H1 (cell line): ENCODE results near the gene REG4. TPM values are rescaled to one million over a fixed set of nuclear protein-coding genes. Genes with fewer than 3 reads are reported as not detected.

ENCODE experiments used
- CTCF ChIA-PET: fragments of 300-600 bp; sonication (Branson Sonifier 250); formaldehyde crosslinking; loops from one replicate; lab custom pipeline; 2021; ENCODE audit not compliant: partially characterized antibody; lab: Charles Lee
- POLR2A ChIA-PET: fragments of 300-600 bp; sonication (Branson Sonifier 250); formaldehyde crosslinking; loops from one replicate; lab custom pipeline; 2021; ENCODE audit warnings: inconsistent platforms; ENCODE audit not compliant: partially characterized antibody; lab: Charles Lee
- DNase-seq, 2 experiments: peaks; one replicate each; pipeline versions ENCODE4 v3.0.0 to v3.0.0-alpha.2; 2010 to 2022; ENCODE audit warnings: low spot score in 2 of 2, low read depth in 1 of 2, mixed read lengths in 1 of 2
- FAIRE-seq: peaks from 2 replicates; lab custom pipeline; 2011; peaks lifted over from hg19 to GRCh38; lab: Jason Lieb, UNC
- H2AFZ ChIP-seq: 2 replicates; pipeline ENCODE4 v1.8.1; 2012; ENCODE audit warnings: low read length, inconsistent platforms
- H2AK5ac ChIP-seq: 2 replicates; pipeline ENCODE4 v1.6.1; 2013; ENCODE audit warnings: low read depth, low read length
- H2BK120ac ChIP-seq: replicated peaks from 2 replicates; pipeline ENCODE3; 2013; ENCODE audit warnings: low read depth, low read length, inconsistent platforms
- H2BK12ac ChIP-seq: 2 replicates; pipeline ENCODE4 v1.6.1; 2013; ENCODE audit warnings: low read depth, low read length
- H2BK15ac ChIP-seq: 2 replicates; pipeline ENCODE4 v1.6.1; 2013; ENCODE audit warnings: low read length
- H2BK20ac ChIP-seq: 2 replicates; pipeline ENCODE4 v1.6.1; 2013; ENCODE audit warnings: low read length
- H2BK5ac ChIP-seq: 2 replicates; pipeline ENCODE4 v1.6.1; 2013; ENCODE audit warnings: low read depth, low read length
- H3K14ac ChIP-seq: 2 replicates; pipeline ENCODE4 v1.6.1; 2013; ENCODE audit warnings: inconsistent platforms; ENCODE audit not compliant: insufficient read length
- H3K18ac ChIP-seq: 2 replicates; pipeline ENCODE4 v1.6.1; 2013; ENCODE audit warnings: low read length; ENCODE audit errors: extremely low read depth
- H3K23ac ChIP-seq: 2 replicates; pipeline ENCODE4 v1.6.1; 2013; ENCODE audit warnings: inconsistent platforms; ENCODE audit not compliant: insufficient read length
- H3K23me2 ChIP-seq: 2 replicates; pipeline ENCODE4 v1.6.1; 2013; ENCODE audit warnings: low read depth, low read length
- H3K27ac ChIP-seq: 2 replicates; pipeline ENCODE4 v1.6.1; 2011; ENCODE audit warnings: low read depth, low read length, inconsistent platforms
- H3K27me3 ChIP-seq, 4 experiments: replicated peaks in 1 of 4; 1 replicate in 1 of 4; 2 replicates in 3 of 4; pipeline versions ENCODE4 v1.6.1 to v1.8.1; 2011 to 2013; ENCODE audit warnings: low read length in 3 of 4, mild to moderate bottlenecking in 3 of 4, inconsistent platforms in 2 of 4, mixed read lengths in 2 of 4, moderate library complexity in 1 of 4; ENCODE audit not compliant: control insufficient read depth in 3 of 4, insufficient read depth in 3 of 4; ENCODE audit errors: extremely low read depth in 1 of 4
- H3K36me3 ChIP-seq, 4 experiments: 2 replicates each; pipeline versions ENCODE4 v1.6.1 to v1.8.1; 2011 to 2013; ENCODE audit warnings: mild to moderate bottlenecking in 4 of 4, low read length in 3 of 4, moderate library complexity in 2 of 4, control low read depth in 1 of 4, inconsistent platforms in 1 of 4; ENCODE audit not compliant: insufficient read depth in 4 of 4, control insufficient read depth in 2 of 4
- H3K4ac ChIP-seq: replicated peaks from 2 replicates; pipeline ENCODE3; 2013; ENCODE audit warnings: low read length, low read depth, mixed read lengths, inconsistent platforms; ENCODE audit not compliant: insufficient read length
- H3K4me1 ChIP-seq, 4 experiments: replicated peaks in 1 of 4; 1 replicate in 1 of 4; 2 replicates in 3 of 4; pipeline versions ENCODE4 v1.6.1 to v1.8.1; 2011 to 2013; ENCODE audit warnings: low read length in 3 of 4, inconsistent platforms in 2 of 4, mixed read lengths in 1 of 4; ENCODE audit not compliant: insufficient read depth in 4 of 4, control insufficient read depth in 3 of 4
- H3K4me2 ChIP-seq, 2 experiments: 2 replicates each; pipeline versions ENCODE4 v1.6.1 to v1.8.1; 2011 to 2013; ENCODE audit warnings: low read depth in 2 of 2, low read length in 2 of 2, control low read depth in 1 of 2, inconsistent platforms in 1 of 2, mild to moderate bottlenecking in 1 of 2; ENCODE audit not compliant: insufficient read depth in 1 of 2
- H3K4me3 ChIP-seq, 4 experiments: fragments of 200-600, 300-600 bp in 1 of 4; sonication (generic), shearing (Covaris generic), sonication (Bioruptor Twin) in 1 of 4; 2 replicates each; pipeline versions ENCODE4 v1.5.1 to v1.8.1; 2011 to 2016; ENCODE audit warnings: low read length in 4 of 4, low read depth in 3 of 4, control low read depth in 2 of 4, inconsistent platforms in 2 of 4, mild to moderate bottlenecking in 2 of 4, mixed read lengths in 1 of 4, moderate library complexity in 1 of 4; ENCODE audit not compliant: insufficient read depth in 2 of 4; ENCODE audit errors: extremely low read depth in 1 of 4
- H3K56ac ChIP-seq: replicated peaks from 2 replicates; pipeline ENCODE3; 2013; ENCODE audit warnings: low read depth, mild to moderate bottlenecking, mixed read lengths, low read length, inconsistent platforms; ENCODE audit not compliant: insufficient read length
- H3K79me1 ChIP-seq: 2 replicates; pipeline ENCODE4 v1.6.1; 2013; ENCODE audit warnings: low read depth, low read length, control low read depth
- H3K79me2 ChIP-seq, 2 experiments: 2 replicates each; pipeline versions ENCODE4 v1.6.1 to v1.8.1; 2012 to 2013; ENCODE audit warnings: low read length in 2 of 2, mild to moderate bottlenecking in 2 of 2, inconsistent platforms in 1 of 2; ENCODE audit not compliant: insufficient read depth in 2 of 2, control insufficient read depth in 1 of 2
- H3K9ac ChIP-seq, 4 experiments: replicated peaks in 1 of 4; 1 replicate in 1 of 4; 2 replicates in 3 of 4; pipeline versions ENCODE4 v1.6.1 to v1.8.1; 2011 to 2013; ENCODE audit warnings: low read depth in 3 of 4, low read length in 3 of 4, control low read depth in 2 of 4, mild to moderate bottlenecking in 2 of 4, moderate library complexity in 2 of 4, inconsistent platforms in 1 of 4; ENCODE audit errors: extremely low read depth in 1 of 4
- H3K9me3 ChIP-seq, 2 experiments: 2 replicates each; pipeline versions ENCODE4 v1.6.1 to v1.8.1; 2012 to 2013; ENCODE audit warnings: mild to moderate bottlenecking in 2 of 2, moderate library complexity in 2 of 2, control low read depth in 1 of 2, inconsistent platforms in 1 of 2, low read depth in 1 of 2, low read length in 1 of 2, mixed read lengths in 1 of 2; ENCODE audit not compliant: insufficient read depth in 2 of 2
- H4K20me1 ChIP-seq, 2 experiments: replicated peaks in 1 of 2; 2 replicates each; pipeline versions ENCODE3 to v1.8.1; 2011 to 2013; ENCODE audit warnings: inconsistent platforms in 2 of 2, low read length in 2 of 2, mild to moderate bottlenecking in 1 of 2; ENCODE audit not compliant: insufficient read depth in 2 of 2, control insufficient read depth in 1 of 2
- H4K5ac ChIP-seq: 2 replicates; pipeline ENCODE4 v1.6.1; 2013; ENCODE audit warnings: low read length, low read depth, mixed read lengths, inconsistent platforms; ENCODE audit not compliant: insufficient read length
- H4K8ac ChIP-seq: 2 replicates; pipeline ENCODE4 v1.8.0; 2013; ENCODE audit warnings: mild to moderate bottlenecking, moderate library complexity, low read length, inconsistent platforms; ENCODE audit not compliant: insufficient read depth; ENCODE audit errors: extremely low read depth
- H4K91ac ChIP-seq: replicated peaks from 2 replicates; pipeline ENCODE3; 2013; ENCODE audit warnings: low read length, mixed read lengths, inconsistent platforms; ENCODE audit not compliant: insufficient read length
- BCL11A ChIP-seq, 2 experiments: IDR thresholded peaks; one replicate each; pipeline ENCODE4 v1.6.1; 2011; ENCODE audit warnings: low read depth in 2 of 2, low read length in 2 of 2, mild to moderate bottlenecking in 2 of 2
- JUND ChIP-seq: IDR thresholded peaks from 2 replicates; pipeline ENCODE4 v1.6.1; 2011; ENCODE audit warnings: mild to moderate bottlenecking, improper control_type of control experiment, low read length
- POU5F1 ChIP-seq: IDR thresholded peaks from 2 replicates; pipeline ENCODE4 v1.6.1; 2011; ENCODE audit warnings: low read depth, mild to moderate bottlenecking, low read length, moderate library complexity
- RBBP5 ChIP-seq: IDR thresholded peaks from 2 replicates; pipeline ENCODE4 v1.7.1; 2012; ENCODE audit warnings: low read depth, mild to moderate bottlenecking, inconsistent platforms, low read length, moderate library complexity, borderline replicate concordance
- SP2 ChIP-seq: IDR thresholded peaks from 2 replicates; pipeline ENCODE4 v1.6.1; 2012; ENCODE audit warnings: mild to moderate bottlenecking, low read length, inconsistent platforms
- SP4 ChIP-seq: IDR thresholded peaks from 2 replicates; pipeline ENCODE4 v1.6.1; 2012; ENCODE audit warnings: low read length, inconsistent platforms
- SUZ12 ChIP-seq: fragments of 200-600 bp; sonication (generic); IDR thresholded peaks from 2 replicates; pipeline ENCODE4 v1.6.1; 2012; ENCODE audit warnings: mild to moderate bottlenecking, inconsistent platforms, low read length, moderate library complexity, mixed read lengths
- TAF1 ChIP-seq: IDR thresholded peaks from 2 replicates; pipeline ENCODE4 v1.6.1; 2011; ENCODE audit warnings: mild to moderate bottlenecking, low read depth, low read length
- WGBS, 2 experiments: shearing (Covaris generic) in 1 of 2; methylation state at CpG; one replicate each; pipeline versions ENCODE4 v1.1.6 to v1.1.7; 2013 to 2015; ENCODE audit warnings: low lambda C conversion rate in 2 of 2, mixed read lengths in 2 of 2, inconsistent platforms in 1 of 2, low coverage in 1 of 2, missing lambda C conversion rate in 1 of 2; ENCODE audit not compliant: insufficient replicate concordance in 2 of 2, insufficient coverage in 1 of 2, insufficient read length in 1 of 2; ENCODE audit errors: extremely low coverage in 1 of 2, missing lambda C conversion rate in 1 of 2; 5-methylcytosine and 5-hydroxymethylcytosine counted together
- polyA plus RNA-seq, 7 experiments: library from polyadenylated mRNA; depleted of rRNA in 3 of 7; stranded (reverse) in 5 of 7; unstranded in 2 of 7; fragments of >200 nt in 5 of 7; fragments of 200-250 nt in 2 of 7; gene quantifications; 1 replicate in 5 of 7; 2 replicates in 1 of 7; 4 replicates in 1 of 7; pipeline versions ENCODE4 v1.2.1 to v1.2.3, GENCODE V29; 2011 to 2013; ENCODE audit warnings: missing spikeins in 2 of 7, mixed read lengths in 2 of 7
- total RNA-seq: library from RNA; stranded (reverse); fragmentation: NEBNext Ultra II Directional; extraction: Animal tissue kit (Norgen Biotek cat#: 25700); gene quantifications from 2 replicates; pipeline ENCODE4 v1.2.1, GENCODE V29; 2021

Gene REG4
- total and polyA plus RNA-seq, 2 of the 8 experiments (the other 6 are each of a cell fraction or from before 2014, with no cell fraction given), result not detected

GRCh38 chr1:119834990-119835389, 23.7 kb upstream of the REG4 start:
- Histone ChIP-seq H3K14ac (no peak overlapping the region), H4K91ac (no peak overlapping the region), H3K56ac (no peak overlapping the region), H2BK5ac (no peak overlapping the region), H4K20me1 (no peaks in the 10 kb centered on the region), H4K5ac (no peak overlapping the region), H3K18ac (no peak overlapping the region), H3K79me2 (no peaks in the 10 kb centered on the region), H3K4me2 (no peak overlapping the region), H2AK5ac (no peak overlapping the region), H3K4me1 (no peaks in the 10 kb centered on the region), H4K8ac (no peak overlapping the region), H3K27me3 (no peaks in the 10 kb centered on the region; a peak in 1 of 7 replicates), H3K23me2 (0 out of 2 replicates have a peak, but pooled peaks cover 2% of the 10 kb centered on the region), H2BK20ac (no peak overlapping the region), H3K23ac (no peak overlapping the region), H2BK120ac (no peak overlapping the region), H3K9me3 (no peaks in the 10 kb centered on the region), H2BK12ac (no peak overlapping the region), H3K36me3 (no peaks in the 10 kb centered on the region), H3K4me3 (no peak overlapping the region), H3K79me1 (no peaks in the 10 kb centered on the region), H2AFZ (no peak overlapping the region), H2BK15ac (no peak overlapping the region), H3K9ac (no peak overlapping the region), H3K4ac (no peak overlapping the region), H3K27ac (no peak overlapping the region)
- FAIRE-seq (no peak), DNase-seq (no peak)
- no peak for TF ChIP-seq JUND
- TF ChIP-seq RBBP5, result no peak
- TF ChIP-seq BCL11A (IDR thresholded peaks at IDR 0.05; ENCODE audit: low read depth in 2 of 2, low read length in 2 of 2), result no peak
- TF ChIP-seq TAF1, result no peak
- TF ChIP-seq SP2, result no peak
- TF ChIP-seq POU5F1, result no peak
- no peak for TF ChIP-seq SUZ12
- no peak for TF ChIP-seq SP4
- ChIA-PET CTCF (interaction anchor here (1.1 to 1.9 kb wide), 3 partner anchors 8 to 10 kb away, joined by 4 to 6 read pairs (median 4); no protein-coding TSS in a partner anchor), POLR2A (interaction anchor here (1.0 kb wide), 1 partner anchor 123 kb away, joined by 3 read pairs; no protein-coding TSS in a partner anchor)
- WGBS, 2 experiments, result 88% methylated on average over 4 of the region's 4 CpGs; no CpG with 5 or more reads in 1 of the 2 experiments
